Testis (tissue), 2 donors: ENCODE measurements around the gene PHAF1.

Experiments
- POLR2A ChIP-seq: fragments of 450-650 bp; IDR thresholded peaks from one replicate; pipeline ENCODE4 v1.6.1; 2017; ENCODE audit warnings: antibody characterized with exemption, mild to moderate bottlenecking, moderate library complexity
- TF ChIP-seq, protein P1 (sequence below), 3 experiments: fragments of 450-650 bp in 2 of 3; fragments of 200-600 bp in 1 of 3; sonication (generic) in 1 of 3; IDR thresholded peaks; one replicate each; pipeline ENCODE4 v1.5.1; 2016 to 2019; ENCODE audit warnings: antibody characterized with exemption in 3 of 3, mild to moderate bottlenecking in 2 of 3, moderate library complexity in 1 of 3

DNA sequence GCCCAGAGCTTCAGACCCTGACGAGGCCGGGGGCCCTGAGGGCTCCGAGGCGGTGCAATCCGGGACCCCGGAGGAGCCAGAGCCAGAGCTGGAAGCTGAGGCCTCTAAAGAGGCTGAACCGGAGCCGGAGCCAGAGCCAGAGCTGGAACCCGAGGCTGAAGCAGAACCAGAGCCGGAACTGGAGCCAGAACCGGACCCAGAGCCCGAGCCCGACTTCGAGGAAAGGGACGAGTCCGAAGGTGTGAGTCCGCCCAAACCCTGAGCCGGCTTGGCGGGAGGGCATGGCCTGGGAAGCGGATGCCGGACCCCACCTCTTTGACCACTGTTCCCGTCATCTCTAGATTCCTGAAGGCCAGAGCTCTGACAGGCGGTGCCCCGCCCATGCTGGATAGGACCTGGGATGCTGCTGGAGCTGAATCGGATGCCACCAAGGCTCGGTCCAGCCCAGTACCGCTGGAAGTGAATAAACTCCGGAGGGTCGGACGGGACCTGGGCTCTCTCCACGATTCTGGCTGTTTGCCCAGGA, 65.0 kb downstream of the PHAF1 start:
- TF ChIP-seq, protein P1, sequence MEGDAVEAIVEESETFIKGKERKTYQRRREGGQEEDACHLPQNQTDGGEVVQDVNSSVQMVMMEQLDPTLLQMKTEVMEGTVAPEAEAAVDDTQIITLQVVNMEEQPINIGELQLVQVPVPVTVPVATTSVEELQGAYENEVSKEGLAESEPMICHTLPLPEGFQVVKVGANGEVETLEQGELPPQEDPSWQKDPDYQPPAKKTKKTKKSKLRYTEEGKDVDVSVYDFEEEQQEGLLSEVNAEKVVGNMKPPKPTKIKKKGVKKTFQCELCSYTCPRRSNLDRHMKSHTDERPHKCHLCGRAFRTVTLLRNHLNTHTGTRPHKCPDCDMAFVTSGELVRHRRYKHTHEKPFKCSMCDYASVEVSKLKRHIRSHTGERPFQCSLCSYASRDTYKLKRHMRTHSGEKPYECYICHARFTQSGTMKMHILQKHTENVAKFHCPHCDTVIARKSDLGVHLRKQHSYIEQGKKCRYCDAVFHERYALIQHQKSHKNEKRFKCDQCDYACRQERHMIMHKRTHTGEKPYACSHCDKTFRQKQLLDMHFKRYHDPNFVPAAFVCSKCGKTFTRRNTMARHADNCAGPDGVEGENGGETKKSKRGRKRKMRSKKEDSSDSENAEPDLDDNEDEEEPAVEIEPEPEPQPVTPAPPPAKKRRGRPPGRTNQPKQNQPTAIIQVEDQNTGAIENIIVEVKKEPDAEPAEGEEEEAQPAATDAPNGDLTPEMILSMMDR (IDR thresholded peaks at IDR 0.05) = no peak
- no peak for TF ChIP-seq POLR2A
